ENCODE data around the gene GCN1.

The GCN1 gene

GRCh38 chr12:120090206-120090605, 104.3 kb downstream of the GCN1 start:
- DNase-seq: no peak

GRCh38 chr12:120089796-120090195, 104.7 kb downstream of the GCN1 start:
- no peak for DNase-seq

DNA sequence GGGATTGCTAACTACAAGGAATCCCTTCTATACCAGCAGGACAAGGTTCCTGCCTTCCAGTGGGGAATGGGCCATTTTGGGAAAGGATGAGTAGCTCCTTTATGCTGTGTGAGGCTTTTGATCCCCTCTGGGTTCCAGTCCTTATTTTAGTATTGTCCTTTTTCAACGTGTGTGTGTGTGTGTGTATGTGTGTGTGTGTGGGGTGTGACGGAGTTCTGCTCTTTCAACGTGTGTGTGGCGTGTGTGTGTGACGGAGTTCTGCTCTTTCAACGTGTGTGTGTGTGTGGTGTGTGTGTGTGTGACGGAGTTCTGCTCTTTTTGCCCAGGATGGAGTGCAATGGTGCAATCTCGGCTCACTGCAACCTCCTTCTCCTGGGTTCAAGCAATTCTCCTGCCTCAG, 105.4 kb downstream of the GCN1 start:
- DNase-seq: no peak

- DNase-seq: peak; percentile 99
Observed at GRCh38 chr12:120086801-120087621, 107.5 kb downstream of the GCN1 start.

- DNase-seq: no peak
Observed at GRCh38 chr12:120085920-120086645, 108.4 kb downstream of the GCN1 start.

DNA sequence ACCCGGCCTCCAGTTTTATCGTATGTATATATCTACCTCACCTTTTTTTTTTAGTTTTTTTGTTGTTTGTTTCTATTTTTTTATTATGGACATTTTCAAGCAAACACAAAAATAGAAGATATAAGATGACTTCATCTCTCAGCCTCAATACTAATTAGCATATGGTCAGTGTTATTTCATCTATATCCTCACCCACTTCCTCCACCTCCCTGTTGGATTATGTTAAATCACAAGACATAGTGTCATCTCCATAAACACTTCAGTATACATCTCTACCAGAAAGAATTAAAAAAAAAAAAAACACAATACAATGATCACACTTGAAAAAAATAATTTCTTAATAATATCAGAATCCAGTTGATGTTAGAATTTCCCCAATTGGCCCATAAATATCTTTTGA, 112.9 kb downstream of the GCN1 start:
- DNase-seq: no peak

- no peak for DNase-seq
Observed at GRCh38 chr12:120079411-120080400, 114.8 kb downstream of the GCN1 start.

DNA sequence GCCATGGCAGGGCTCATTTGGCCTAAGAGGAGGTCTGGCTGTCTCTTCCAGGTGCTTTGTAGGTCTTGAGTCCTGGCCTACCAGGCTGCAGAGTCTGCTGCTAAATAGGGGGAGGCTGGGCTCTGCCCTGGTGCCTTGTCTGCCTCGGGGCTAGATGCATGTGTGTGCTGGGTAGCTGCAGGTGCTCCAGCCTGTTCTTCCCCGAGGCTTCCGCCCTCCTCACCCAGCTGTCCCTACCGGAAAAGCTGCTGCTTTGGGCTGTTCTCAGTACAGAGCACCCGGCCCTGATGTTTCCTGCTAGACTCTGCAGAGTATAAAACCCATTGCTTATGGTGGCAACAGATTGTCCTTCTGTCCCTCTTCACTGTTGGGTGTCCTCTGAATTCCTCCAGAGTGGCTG, 115.6 kb downstream of the GCN1 start:
- DNase-seq: no peak

- no peak for DNase-seq
Observed at GRCh38 chr12:120077260-120077659, 117.3 kb downstream of the GCN1 start.
